ENCODE measurements around the gene KIAA0513.

KIAA0513 gene

GRCh38 chr16:85096921-85097320 lies 69.3 kb downstream of the KIAA0513 start:
- no peak for TF ChIP-seq CTCF (IDR thresholded peaks at IDR 0.05; ENCODE audit: extremely low read depth, insufficient read depth, missing control alignments)
- no peak for DNase-seq (ENCODE audit: low spot score)
- in situ Hi-C loops (cut with MboI; ENCODE audit: low pct_unique_long_range_greater_than_20kb, low sequenced_read_pairs, unreplicated experiment) = no loop called here

GRCh38 chr16:85098565-85098964 lies 71.0 kb downstream of the KIAA0513 start:
- no peak for DNase-seq (ENCODE audit: low spot score)
- in situ Hi-C loops (cut with MboI; ENCODE audit: low pct_unique_long_range_greater_than_20kb, low sequenced_read_pairs, unreplicated experiment) = no loop called here
- TF ChIP-seq CTCF (IDR thresholded peaks at IDR 0.05; ENCODE audit: extremely low read depth, insufficient read depth, missing control alignments) = no peak

GRCh38 chr16:85100265-85100664 lies 72.7 kb downstream of the KIAA0513 start:
- DNase-seq (ENCODE audit: low spot score) = no peak
- in situ Hi-C loops (cut with MboI; ENCODE audit: low pct_unique_long_range_greater_than_20kb, low sequenced_read_pairs, unreplicated experiment) = no loop called here
- no peak for TF ChIP-seq CTCF (IDR thresholded peaks at IDR 0.05; ENCODE audit: extremely low read depth, insufficient read depth, missing control alignments)

GRCh38 chr16:85101956-85102630 lies 74.5 kb downstream of the KIAA0513 start:
- DNase-seq (ENCODE audit: low spot score) = no peak
- no peak for TF ChIP-seq CTCF (IDR thresholded peaks at IDR 0.05; ENCODE audit: extremely low read depth, insufficient read depth, missing control alignments)
- in situ Hi-C loops (cut with MboI; ENCODE audit: low pct_unique_long_range_greater_than_20kb, low sequenced_read_pairs, unreplicated experiment) = no loop called here

GRCh38 chr16:85103114-85104079 lies 75.8 kb downstream of the KIAA0513 start:
- in situ Hi-C loops (cut with MboI; ENCODE audit: low pct_unique_long_range_greater_than_20kb, low sequenced_read_pairs, unreplicated experiment) = no loop called here
- DNase-seq (ENCODE audit: low spot score) = no peak
- no peak for TF ChIP-seq CTCF (IDR thresholded peaks at IDR 0.05; ENCODE audit: extremely low read depth, insufficient read depth, missing control alignments)

GRCh38 chr16:85104147-85104546 lies 76.6 kb downstream of the KIAA0513 start:
- DNase-seq (ENCODE audit: low spot score) = no peak
- in situ Hi-C loops (cut with MboI; ENCODE audit: low pct_unique_long_range_greater_than_20kb, low sequenced_read_pairs, unreplicated experiment) = no loop called here
- TF ChIP-seq CTCF (IDR thresholded peaks at IDR 0.05; ENCODE audit: extremely low read depth, insufficient read depth, missing control alignments) = no peak
